ENCODE data around the gene TLE6. TPM values are rescaled to one million over a fixed set of nuclear protein-coding genes. Genes with fewer than 3 reads are reported as not detected.

TLE6 gene
- total and polyA plus RNA-seq, 2 of the 13 experiments (the other 11 are each of a cell fraction or from before 2014, with no cell fraction given) = 0.24 to 5.5 TPM

DNA sequence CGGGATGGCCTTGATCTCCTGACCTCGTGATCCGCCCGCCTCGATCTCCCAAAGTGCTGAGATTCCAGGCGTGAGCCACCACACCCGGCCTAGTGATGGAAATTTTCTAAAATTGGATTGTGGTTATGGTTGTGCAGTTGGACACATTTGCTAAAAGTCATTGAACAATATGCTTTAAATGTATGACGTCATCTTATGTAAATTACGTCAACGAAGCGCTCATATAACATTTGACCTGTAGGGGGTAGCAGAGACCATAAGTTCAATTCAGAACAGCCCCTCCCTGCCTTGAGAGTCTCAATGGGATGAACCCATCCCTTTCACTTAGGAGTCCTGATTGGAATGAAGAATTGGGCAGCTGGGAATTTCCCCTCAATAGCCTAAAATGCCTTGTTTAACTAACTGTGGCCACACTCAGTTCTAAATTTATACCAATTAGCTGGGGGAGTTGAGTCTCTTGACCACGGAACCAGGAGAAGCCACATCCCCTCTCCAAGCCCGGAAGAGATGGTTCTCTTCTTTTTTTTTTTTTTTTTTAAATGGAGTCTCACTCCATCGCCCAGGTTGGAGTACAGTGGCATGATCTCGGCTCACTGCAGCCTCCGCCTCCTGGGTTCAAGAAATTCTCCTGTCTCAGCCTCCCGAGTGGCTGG lies 15.2 kb upstream of the TLE6 start (continued):
- TF ChIP-seq, protein P1, sequence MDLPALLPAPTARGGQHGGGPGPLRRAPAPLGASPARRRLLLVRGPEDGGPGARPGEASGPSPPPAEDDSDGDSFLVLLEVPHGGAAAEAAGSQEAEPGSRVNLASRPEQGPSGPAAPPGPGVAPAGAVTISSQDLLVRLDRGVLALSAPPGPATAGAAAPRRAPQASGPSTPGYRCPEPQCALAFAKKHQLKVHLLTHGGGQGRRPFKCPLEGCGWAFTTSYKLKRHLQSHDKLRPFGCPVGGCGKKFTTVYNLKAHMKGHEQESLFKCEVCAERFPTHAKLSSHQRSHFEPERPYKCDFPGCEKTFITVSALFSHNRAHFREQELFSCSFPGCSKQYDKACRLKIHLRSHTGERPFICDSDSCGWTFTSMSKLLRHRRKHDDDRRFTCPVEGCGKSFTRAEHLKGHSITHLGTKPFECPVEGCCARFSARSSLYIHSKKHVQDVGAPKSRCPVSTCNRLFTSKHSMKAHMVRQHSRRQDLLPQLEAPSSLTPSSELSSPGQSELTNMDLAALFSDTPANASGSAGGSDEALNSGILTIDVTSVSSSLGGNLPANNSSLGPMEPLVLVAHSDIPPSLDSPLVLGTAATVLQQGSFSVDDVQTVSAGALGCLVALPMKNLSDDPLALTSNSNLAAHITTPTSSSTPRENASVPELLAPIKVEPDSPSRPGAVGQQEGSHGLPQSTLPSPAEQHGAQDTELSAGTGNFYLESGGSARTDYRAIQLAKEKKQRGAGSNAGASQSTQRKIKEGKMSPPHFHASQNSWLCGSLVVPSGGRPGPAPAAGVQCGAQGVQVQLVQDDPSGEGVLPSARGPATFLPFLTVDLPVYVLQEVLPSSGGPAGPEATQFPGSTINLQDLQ (CRISPR knock-in tag; IDR thresholded peaks at IDR 0.05) = no peak
- TF ChIP-seq, protein P2, sequence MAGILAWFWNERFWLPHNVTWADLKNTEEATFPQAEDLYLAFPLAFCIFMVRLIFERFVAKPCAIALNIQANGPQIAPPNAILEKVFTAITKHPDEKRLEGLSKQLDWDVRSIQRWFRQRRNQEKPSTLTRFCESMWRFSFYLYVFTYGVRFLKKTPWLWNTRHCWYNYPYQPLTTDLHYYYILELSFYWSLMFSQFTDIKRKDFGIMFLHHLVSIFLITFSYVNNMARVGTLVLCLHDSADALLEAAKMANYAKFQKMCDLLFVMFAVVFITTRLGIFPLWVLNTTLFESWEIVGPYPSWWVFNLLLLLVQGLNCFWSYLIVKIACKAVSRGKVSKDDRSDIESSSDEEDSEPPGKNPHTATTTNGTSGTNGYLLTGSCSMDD (CRISPR knock-in tag; IDR thresholded peaks at IDR 0.05) = no peak
- TF ChIP-seq ZNF556 (CRISPR knock-in tag; IDR thresholded peaks at IDR 0.05; ENCODE audit: borderline replicate concordance) = no peak
- no peak for TF ChIP-seq TEAD2 (CRISPR knock-in tag; IDR thresholded peaks at IDR 0.05)
- TF ChIP-seq JUND (CRISPR knock-in tag; IDR thresholded peaks at IDR 0.05) = peak; percentile 87
- TF ChIP-seq TGIF2 (CRISPR knock-in tag; IDR thresholded peaks at IDR 0.05) = no peak
- TF ChIP-seq ZNF775 (CRISPR knock-in tag; IDR thresholded peaks at IDR 0.05; ENCODE audit: borderline replicate concordance) = no peak
- TF ChIP-seq ZNF138 (CRISPR knock-in tag; IDR thresholded peaks at IDR 0.05; ENCODE audit: low read depth) = no peak
- TF ChIP-seq, protein P3, sequence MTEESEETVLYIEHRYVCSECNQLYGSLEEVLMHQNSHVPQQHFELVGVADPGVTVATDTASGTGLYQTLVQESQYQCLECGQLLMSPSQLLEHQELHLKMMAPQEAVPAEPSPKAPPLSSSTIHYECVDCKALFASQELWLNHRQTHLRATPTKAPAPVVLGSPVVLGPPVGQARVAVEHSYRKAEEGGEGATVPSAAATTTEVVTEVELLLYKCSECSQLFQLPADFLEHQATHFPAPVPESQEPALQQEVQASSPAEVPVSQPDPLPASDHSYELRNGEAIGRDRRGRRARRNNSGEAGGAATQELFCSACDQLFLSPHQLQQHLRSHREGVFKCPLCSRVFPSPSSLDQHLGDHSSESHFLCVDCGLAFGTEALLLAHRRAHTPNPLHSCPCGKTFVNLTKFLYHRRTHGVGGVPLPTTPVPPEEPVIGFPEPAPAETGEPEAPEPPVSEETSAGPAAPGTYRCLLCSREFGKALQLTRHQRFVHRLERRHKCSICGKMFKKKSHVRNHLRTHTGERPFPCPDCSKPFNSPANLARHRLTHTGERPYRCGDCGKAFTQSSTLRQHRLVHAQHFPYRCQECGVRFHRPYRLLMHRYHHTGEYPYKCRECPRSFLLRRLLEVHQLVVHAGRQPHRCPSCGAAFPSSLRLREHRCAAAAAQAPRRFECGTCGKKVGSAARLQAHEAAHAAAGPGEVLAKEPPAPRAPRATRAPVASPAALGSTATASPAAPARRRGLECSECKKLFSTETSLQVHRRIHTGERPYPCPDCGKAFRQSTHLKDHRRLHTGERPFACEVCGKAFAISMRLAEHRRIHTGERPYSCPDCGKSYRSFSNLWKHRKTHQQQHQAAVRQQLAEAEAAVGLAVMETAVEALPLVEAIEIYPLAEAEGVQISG (CRISPR knock-in tag; IDR thresholded peaks at IDR 0.05) = no peak
- TF ChIP-seq IKZF4 (CRISPR knock-in tag; IDR thresholded peaks at IDR 0.05; ENCODE audit: borderline replicate concordance, low read depth, not compliant biosample characterization) = no peak
- no peak for TF ChIP-seq AGO2 (optimal IDR thresholded peaks at IDR 0.05; ENCODE audit: low read depth, low read length)
- TF ChIP-seq, protein P4, sequence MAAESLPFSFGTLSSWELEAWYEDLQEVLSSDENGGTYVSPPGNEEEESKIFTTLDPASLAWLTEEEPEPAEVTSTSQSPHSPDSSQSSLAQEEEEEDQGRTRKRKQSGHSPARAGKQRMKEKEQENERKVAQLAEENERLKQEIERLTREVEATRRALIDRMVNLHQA (CRISPR knock-in tag; IDR thresholded peaks at IDR 0.05) = no peak
- TF ChIP-seq, protein P5, sequence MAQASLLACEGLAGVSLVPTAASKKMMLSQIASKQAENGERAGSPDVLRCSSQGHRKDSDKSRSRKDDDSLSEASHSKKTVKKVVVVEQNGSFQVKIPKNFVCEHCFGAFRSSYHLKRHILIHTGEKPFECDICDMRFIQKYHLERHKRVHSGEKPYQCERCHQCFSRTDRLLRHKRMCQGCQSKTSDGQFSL (CRISPR knock-in tag; IDR thresholded peaks at IDR 0.05) = 0 out of 2 replicates have a peak, but pooled peaks have one; percentile 39
- no peak for TF ChIP-seq PRPF4 (IDR thresholded peaks at IDR 0.05; ENCODE audit: low read depth, low read length, poor library complexity, severe bottlenecking)
- no peak for TF ChIP-seq ZNF720 (CRISPR knock-in tag; IDR thresholded peaks at IDR 0.05)
- TF ChIP-seq, protein P6, sequence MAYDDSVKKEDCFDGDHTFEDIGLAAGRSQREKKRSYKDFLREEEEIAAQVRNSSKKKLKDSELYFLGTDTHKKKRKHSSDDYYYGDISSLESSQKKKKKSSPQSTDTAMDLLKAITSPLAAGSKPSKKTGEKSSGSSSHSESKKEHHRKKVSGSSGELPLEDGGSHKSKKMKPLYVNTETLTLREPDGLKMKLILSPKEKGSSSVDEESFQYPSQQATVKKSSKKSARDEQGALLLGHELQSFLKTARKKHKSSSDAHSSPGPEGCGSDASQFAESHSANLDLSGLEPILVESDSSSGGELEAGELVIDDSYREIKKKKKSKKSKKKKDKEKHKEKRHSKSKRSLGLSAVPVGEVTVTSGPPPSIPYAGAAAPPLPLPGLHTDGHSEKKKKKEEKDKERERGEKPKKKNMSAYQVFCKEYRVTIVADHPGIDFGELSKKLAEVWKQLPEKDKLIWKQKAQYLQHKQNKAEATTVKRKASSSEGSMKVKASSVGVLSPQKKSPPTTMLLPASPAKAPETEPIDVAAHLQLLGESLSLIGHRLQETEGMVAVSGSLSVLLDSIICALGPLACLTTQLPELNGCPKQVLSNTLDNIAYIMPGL (CRISPR knock-in tag; IDR thresholded peaks at IDR 0.05; ENCODE audit: borderline replicate concordance in 1 of 2, low read depth in 1 of 2) = peak in 1 of 2 experiments; percentile 38; a peak in 1 of 4 replicates
- TF ChIP-seq REPIN1 (CRISPR knock-in tag; IDR thresholded peaks at IDR 0.05; ENCODE audit: borderline replicate concordance, low read depth) = peak; percentile 35; the same call in 1 of the 2 replicates

Data from HepG2 (cell line).